ENCODE data around the gene RPL28.

RPL28 gene

DNA sequence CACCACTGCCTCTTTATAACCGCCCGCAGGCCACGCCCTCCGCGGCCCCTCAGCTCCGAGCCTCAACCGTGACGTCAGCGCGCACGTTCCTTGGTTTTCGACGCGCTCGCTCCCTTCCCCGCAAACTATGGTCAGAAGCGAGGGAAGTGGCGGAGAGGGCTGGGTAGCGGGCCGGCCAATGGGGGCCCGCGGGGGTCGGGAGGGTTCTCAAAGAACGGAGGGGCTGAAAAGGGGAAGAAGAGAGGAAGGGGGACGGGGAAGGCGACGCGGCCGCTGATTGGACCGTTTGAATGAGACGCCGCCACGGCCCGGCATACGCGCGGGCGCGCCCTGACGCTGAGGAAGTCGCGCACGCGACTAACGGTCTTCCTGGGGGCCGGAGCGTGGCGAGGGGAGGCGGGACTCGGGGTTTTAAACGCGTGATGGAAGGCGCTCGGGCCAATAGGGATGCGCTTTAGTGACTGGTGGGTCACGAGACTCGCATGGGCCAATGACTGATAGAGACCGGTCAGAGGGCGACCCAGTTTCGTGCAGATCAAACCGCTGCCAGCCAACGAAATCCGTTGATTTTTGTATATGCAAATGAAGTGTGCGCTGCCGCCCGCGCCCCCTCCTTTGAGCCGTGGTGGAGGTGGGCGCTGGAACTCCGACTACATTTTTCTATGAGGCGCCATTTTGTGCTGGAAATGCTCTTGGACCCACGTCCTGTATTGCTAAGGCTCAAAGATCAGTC, 22.2 kb downstream of the RPL28 start (continued):
- no peak for TF ChIP-seq ZNF114 (tag by site-specific recombination; IDR thresholded peaks at IDR 0.05)
- TF ChIP-seq HOXD13 (CRISPR knock-in tag; IDR thresholded peaks at IDR 0.05; ENCODE audit: borderline replicate concordance), result no peak; the same call in 1 of the 2 replicates
- no peak for TF ChIP-seq ZNF555 (tag by site-specific recombination; conservative IDR thresholded peaks at IDR 0.05)
- TF ChIP-seq, protein P1, sequence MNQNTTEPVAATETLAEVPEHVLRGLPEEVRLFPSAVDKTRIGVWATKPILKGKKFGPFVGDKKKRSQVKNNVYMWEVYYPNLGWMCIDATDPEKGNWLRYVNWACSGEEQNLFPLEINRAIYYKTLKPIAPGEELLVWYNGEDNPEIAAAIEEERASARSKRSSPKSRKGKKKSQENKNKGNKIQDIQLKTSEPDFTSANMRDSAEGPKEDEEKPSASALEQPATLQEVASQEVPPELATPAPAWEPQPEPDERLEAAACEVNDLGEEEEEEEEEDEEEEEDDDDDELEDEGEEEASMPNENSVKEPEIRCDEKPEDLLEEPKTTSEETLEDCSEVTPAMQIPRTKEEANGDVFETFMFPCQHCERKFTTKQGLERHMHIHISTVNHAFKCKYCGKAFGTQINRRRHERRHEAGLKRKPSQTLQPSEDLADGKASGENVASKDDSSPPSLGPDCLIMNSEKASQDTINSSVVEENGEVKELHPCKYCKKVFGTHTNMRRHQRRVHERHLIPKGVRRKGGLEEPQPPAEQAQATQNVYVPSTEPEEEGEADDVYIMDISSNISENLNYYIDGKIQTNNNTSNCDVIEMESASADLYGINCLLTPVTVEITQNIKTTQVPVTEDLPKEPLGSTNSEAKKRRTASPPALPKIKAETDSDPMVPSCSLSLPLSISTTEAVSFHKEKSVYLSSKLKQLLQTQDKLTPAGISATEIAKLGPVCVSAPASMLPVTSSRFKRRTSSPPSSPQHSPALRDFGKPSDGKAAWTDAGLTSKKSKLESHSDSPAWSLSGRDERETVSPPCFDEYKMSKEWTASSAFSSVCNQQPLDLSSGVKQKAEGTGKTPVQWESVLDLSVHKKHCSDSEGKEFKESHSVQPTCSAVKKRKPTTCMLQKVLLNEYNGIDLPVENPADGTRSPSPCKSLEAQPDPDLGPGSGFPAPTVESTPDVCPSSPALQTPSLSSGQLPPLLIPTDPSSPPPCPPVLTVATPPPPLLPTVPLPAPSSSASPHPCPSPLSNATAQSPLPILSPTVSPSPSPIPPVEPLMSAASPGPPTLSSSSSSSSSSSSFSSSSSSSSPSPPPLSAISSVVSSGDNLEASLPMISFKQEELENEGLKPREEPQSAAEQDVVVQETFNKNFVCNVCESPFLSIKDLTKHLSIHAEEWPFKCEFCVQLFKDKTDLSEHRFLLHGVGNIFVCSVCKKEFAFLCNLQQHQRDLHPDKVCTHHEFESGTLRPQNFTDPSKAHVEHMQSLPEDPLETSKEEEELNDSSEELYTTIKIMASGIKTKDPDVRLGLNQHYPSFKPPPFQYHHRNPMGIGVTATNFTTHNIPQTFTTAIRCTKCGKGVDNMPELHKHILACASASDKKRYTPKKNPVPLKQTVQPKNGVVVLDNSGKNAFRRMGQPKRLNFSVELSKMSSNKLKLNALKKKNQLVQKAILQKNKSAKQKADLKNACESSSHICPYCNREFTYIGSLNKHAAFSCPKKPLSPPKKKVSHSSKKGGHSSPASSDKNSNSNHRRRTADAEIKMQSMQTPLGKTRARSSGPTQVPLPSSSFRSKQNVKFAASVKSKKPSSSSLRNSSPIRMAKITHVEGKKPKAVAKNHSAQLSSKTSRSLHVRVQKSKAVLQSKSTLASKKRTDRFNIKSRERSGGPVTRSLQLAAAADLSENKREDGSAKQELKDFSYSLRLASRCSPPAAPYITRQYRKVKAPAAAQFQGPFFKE (tag by site-specific recombination; IDR thresholded peaks at IDR 0.05; ENCODE audit: borderline replicate concordance), result no peak
- no peak for TF ChIP-seq ZNF292 (tag by site-specific recombination; IDR thresholded peaks at IDR 0.05; ENCODE audit: borderline replicate concordance, low read depth)
- no peak for TF ChIP-seq ZNF624 (tag by site-specific recombination; IDR thresholded peaks at IDR 0.05)
- TF ChIP-seq, protein P2, sequence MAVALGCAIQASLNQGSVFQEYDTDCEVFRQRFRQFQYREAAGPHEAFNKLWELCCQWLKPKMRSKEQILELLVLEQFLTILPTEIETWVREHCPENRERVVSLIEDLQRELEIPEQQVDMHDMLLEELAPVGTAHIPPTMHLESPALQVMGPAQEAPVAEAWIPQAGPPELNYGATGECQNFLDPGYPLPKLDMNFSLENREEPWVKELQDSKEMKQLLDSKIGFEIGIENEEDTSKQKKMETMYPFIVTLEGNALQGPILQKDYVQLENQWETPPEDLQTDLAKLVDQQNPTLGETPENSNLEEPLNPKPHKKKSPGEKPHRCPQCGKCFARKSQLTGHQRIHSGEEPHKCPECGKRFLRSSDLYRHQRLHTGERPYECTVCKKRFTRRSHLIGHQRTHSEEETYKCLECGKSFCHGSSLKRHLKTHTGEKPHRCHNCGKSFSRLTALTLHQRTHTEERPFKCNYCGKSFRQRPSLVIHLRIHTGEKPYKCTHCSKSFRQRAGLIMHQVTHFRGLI (tag by site-specific recombination; IDR thresholded peaks at IDR 0.05), result no peak; the same call in 1 of the 2 replicates
- TF ChIP-seq ZNF837 (tag by site-specific recombination; IDR thresholded peaks at IDR 0.05), result no peak
- TF ChIP-seq ZNF670 (tag by site-specific recombination; IDR thresholded peaks at IDR 0.05; ENCODE audit: low read depth), result no peak
- TF ChIP-seq, protein P3, sequence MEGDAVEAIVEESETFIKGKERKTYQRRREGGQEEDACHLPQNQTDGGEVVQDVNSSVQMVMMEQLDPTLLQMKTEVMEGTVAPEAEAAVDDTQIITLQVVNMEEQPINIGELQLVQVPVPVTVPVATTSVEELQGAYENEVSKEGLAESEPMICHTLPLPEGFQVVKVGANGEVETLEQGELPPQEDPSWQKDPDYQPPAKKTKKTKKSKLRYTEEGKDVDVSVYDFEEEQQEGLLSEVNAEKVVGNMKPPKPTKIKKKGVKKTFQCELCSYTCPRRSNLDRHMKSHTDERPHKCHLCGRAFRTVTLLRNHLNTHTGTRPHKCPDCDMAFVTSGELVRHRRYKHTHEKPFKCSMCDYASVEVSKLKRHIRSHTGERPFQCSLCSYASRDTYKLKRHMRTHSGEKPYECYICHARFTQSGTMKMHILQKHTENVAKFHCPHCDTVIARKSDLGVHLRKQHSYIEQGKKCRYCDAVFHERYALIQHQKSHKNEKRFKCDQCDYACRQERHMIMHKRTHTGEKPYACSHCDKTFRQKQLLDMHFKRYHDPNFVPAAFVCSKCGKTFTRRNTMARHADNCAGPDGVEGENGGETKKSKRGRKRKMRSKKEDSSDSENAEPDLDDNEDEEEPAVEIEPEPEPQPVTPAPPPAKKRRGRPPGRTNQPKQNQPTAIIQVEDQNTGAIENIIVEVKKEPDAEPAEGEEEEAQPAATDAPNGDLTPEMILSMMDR (tag by site-specific recombination; IDR thresholded peaks at IDR 0.05), result no peak
- TF ChIP-seq, protein P4, sequence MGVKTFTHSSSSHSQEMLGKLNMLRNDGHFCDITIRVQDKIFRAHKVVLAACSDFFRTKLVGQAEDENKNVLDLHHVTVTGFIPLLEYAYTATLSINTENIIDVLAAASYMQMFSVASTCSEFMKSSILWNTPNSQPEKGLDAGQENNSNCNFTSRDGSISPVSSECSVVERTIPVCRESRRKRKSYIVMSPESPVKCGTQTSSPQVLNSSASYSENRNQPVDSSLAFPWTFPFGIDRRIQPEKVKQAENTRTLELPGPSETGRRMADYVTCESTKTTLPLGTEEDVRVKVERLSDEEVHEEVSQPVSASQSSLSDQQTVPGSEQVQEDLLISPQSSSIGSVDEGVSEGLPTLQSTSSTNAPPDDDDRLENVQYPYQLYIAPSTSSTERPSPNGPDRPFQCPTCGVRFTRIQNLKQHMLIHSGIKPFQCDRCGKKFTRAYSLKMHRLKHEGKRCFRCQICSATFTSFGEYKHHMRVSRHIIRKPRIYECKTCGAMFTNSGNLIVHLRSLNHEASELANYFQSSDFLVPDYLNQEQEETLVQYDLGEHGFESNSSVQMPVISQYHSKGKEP (tag by site-specific recombination; IDR thresholded peaks at IDR 0.05), result no peak
- no peak for TF ChIP-seq ZNF211 (tag by site-specific recombination; IDR thresholded peaks at IDR 0.05; ENCODE audit: low read depth)
- TF ChIP-seq ZNF530 (tag by site-specific recombination; IDR thresholded peaks at IDR 0.05; ENCODE audit: low read depth), result no peak
- no peak for TF ChIP-seq ZNF514 (tag by site-specific recombination; IDR thresholded peaks at IDR 0.05)
- TF ChIP-seq ZNF792 (tag by site-specific recombination; IDR thresholded peaks at IDR 0.05), result no peak
- TF ChIP-seq ZBTB20 (tag by site-specific recombination; IDR thresholded peaks at IDR 0.05), result peak; percentile 88
- TF ChIP-seq ZIC2 (tag by site-specific recombination; IDR thresholded peaks at IDR 0.05), result 0 out of 2 replicates have a peak, but pooled peaks have one; percentile 29
- no peak for TF ChIP-seq ZNF529 (tag by site-specific recombination; IDR thresholded peaks at IDR 0.05; ENCODE audit: insufficient replicate concordance)
- TF ChIP-seq ZNF610 (tag by site-specific recombination; IDR thresholded peaks at IDR 0.05; ENCODE audit: borderline replicate concordance), result no peak
- no peak for TF ChIP-seq ZNF830 (tag by site-specific recombination; IDR thresholded peaks at IDR 0.05; ENCODE audit: low read depth)
- TF ChIP-seq ZNF248 (tag by site-specific recombination; IDR thresholded peaks at IDR 0.05), result no peak
- peak; percentile 72; the same call in 1 of the 2 replicates for TF ChIP-seq ZBTB7A (tag by site-specific recombination; IDR thresholded peaks at IDR 0.05; ENCODE audit: low read depth)
- no peak for TF ChIP-seq ZNF747 (tag by site-specific recombination; IDR thresholded peaks at IDR 0.05)
- TF ChIP-seq, protein P5, sequence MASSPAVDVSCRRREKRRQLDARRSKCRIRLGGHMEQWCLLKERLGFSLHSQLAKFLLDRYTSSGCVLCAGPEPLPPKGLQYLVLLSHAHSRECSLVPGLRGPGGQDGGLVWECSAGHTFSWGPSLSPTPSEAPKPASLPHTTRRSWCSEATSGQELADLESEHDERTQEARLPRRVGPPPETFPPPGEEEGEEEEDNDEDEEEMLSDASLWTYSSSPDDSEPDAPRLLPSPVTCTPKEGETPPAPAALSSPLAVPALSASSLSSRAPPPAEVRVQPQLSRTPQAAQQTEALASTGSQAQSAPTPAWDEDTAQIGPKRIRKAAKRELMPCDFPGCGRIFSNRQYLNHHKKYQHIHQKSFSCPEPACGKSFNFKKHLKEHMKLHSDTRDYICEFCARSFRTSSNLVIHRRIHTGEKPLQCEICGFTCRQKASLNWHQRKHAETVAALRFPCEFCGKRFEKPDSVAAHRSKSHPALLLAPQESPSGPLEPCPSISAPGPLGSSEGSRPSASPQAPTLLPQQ (tag by site-specific recombination; IDR thresholded peaks at IDR 0.05), result peak; percentile 92
